Natural killer cell (primary cell): ENCODE measurements around the gene MDK. TPM values are rescaled to one million over a fixed set of nuclear protein-coding genes. Genes with fewer than 3 reads are reported as not detected.
A peak's percentile ranks its signal among the peaks of the same experiment; 100 is the strongest.

ENCODE experiments used
- ATAC-seq, 3 donors: fragments of 150-1000 bp in 2 of 3; fragments of 200-7000 bp in 1 of 3; cut with Tn5 transposase; 1 replicate in 1 of 3; 2 replicates in 2 of 3; pipeline ENCODE4 v1.10.0; 2021; ENCODE audit warnings: mild to moderate bottlenecking in 2 of 3, moderate library complexity in 2 of 3
- DNase-seq, 2 donors: peaks; one replicate each; pipeline versions ENCODE4 v3.0.0 to v3.0.0-alpha.2; 2013 to 2021; ENCODE audit warnings: mixed read lengths in 1 of 2
- H3K27ac ChIP-seq: one replicate; pipeline ENCODE4 v1.5.1; 2013; ENCODE audit warnings: mild to moderate bottlenecking, low read length
- H3K27me3 ChIP-seq: one replicate; pipeline ENCODE4 v1.6.1; 2013; ENCODE audit warnings: low read length; ENCODE audit not compliant: control insufficient read depth, insufficient read depth
- H3K36me3 ChIP-seq: one replicate; pipeline ENCODE4 v1.6.1; 2013; ENCODE audit warnings: low read length; ENCODE audit not compliant: control insufficient read depth, insufficient read depth
- H3K4me1 ChIP-seq: one replicate; pipeline ENCODE4 v1.6.1; 2013; ENCODE audit warnings: low read length; ENCODE audit not compliant: control insufficient read depth, insufficient read depth
- H3K4me3 ChIP-seq: one replicate; pipeline ENCODE4 v1.5.1; 2013; ENCODE audit warnings: low read length
- H3K9me3 ChIP-seq: one replicate; pipeline ENCODE4 v1.6.1; 2013; ENCODE audit warnings: low read length; ENCODE audit not compliant: control insufficient read depth, insufficient read depth
- H3K27ac Mint-ChIP-seq, 2 donors: one replicate each; pipeline ENCODE4 v1.8.0; 2022; ENCODE audit warnings: mild to moderate bottlenecking in 2 of 2, mixed read lengths in 2 of 2, moderate library complexity in 1 of 2
- H3K27me3 Mint-ChIP-seq, 2 donors: one replicate each; pipeline ENCODE4 v1.8.0; 2022; ENCODE audit warnings: low read depth in 2 of 2, mixed read lengths in 2 of 2
- H3K36me3 Mint-ChIP-seq: one replicate; pipeline ENCODE4 v1.8.0; 2022; ENCODE audit warnings: mixed read lengths
- H3K4me1 Mint-ChIP-seq, 2 donors: one replicate each; pipeline ENCODE4 v1.8.0; 2022; ENCODE audit warnings: mixed read lengths in 2 of 2
- H3K4me3 Mint-ChIP-seq: one replicate; pipeline ENCODE4 v1.8.0; 2022; ENCODE audit warnings: mild to moderate bottlenecking, moderate library complexity, mixed read lengths
- H3K9me3 Mint-ChIP-seq, 2 donors: one replicate each; pipeline ENCODE4 v1.8.0; 2022; ENCODE audit warnings: mixed read lengths in 2 of 2
- CTCF ChIP-seq: fragments of 200-600 bp; IDR thresholded peaks from one replicate; pipeline ENCODE4 v1.8.0; 2022; ENCODE audit warnings: antibody characterized with exemption
- WGBS: methylation state at CpG from one replicate; pipeline ENCODE4 v1.1.7; 2013; ENCODE audit warnings: missing lambda C conversion rate; ENCODE audit not compliant: insufficient coverage; 5-methylcytosine and 5-hydroxymethylcytosine counted together
- intact Hi-C: fragments of 100-400 bp; cut with micrococcal nuclease; formaldehyde crosslinking; loops from one replicate; pipeline ENCODE4 v1.14.2; 2022
- total RNA-seq, 4 donors: library from RNA; stranded (reverse); fragments of 120-200 nt in 1 of 4; gene quantifications; one replicate each; pipeline versions ENCODE4 v1.2.3 to v1.2.4, GENCODE V29; 2013 to 2022

Gene MDK
- total RNA-seq, 3 donors from 2014 or later (not counting 1 experiment from before 2014, with no cell fraction given), result 4.5 to 10.6 (median 6.3) TPM

- Mint-ChIP-seq H3K9me3 (no peaks in the 10 kb centered on the region), H3K4me3 (peak overlapping the region; percentile 85), H3K27me3 (peaks cover 0 to 10% of the 10 kb centered on the region in 2 donors), H3K27ac (peak overlapping the region in 1 of 2 donors; percentile 85), H3K36me3 (no peaks in the 10 kb centered on the region), H3K4me1 (peaks cover 13 to 38% of the 10 kb centered on the region in 2 donors)
- H3K4me1 ChIP-seq, result peaks cover 45% of the 10 kb centered on the region
- intact Hi-C loops, result loop anchor here (5.0 kb wide), 1 partner anchor 33 kb away; the partner anchor contains the start of gene DGKZ
- peak overlapping the region; percentile 66 for H3K4me3 ChIP-seq
- H3K27ac ChIP-seq, result peak overlapping the region; percentile 38
- H3K9me3 ChIP-seq, result no peaks in the 10 kb centered on the region
- ATAC-seq (peak; percentile 43 to 56 (median 54)), DNase-seq (peak in 1 of 2 donors; percentile 66)
- H3K36me3 ChIP-seq, result peaks cover 32% of the 10 kb centered on the region
- TF ChIP-seq CTCF, result no peak
- WGBS, result 2% methylated on average over 43 of the region's 45 CpGs
- peaks cover 12% of the 10 kb centered on the region for H3K27me3 ChIP-seq
These were observed 975 bp upstream of the MDK start for GRCh38 chr11:46380340-46381047.

GRCh38 chr11:46381819-46382645 is 563 bp downstream of the MDK start:
- Mint-ChIP-seq H3K9me3 (no peaks in the 10 kb centered on the region), H3K27ac (no peak overlapping the region), H3K4me1 (peaks cover 13 to 44% of the 10 kb centered on the region in 2 donors), H3K27me3 (peaks cover 14 to 24% of the 10 kb centered on the region in 2 donors), H3K36me3 (no peaks in the 10 kb centered on the region), H3K4me3 (peak overlapping the region; percentile 76)
- Histone ChIP-seq H3K27me3 (peaks cover 12% of the 10 kb centered on the region), H3K4me3 (peak overlapping the region; percentile 26), H3K27ac (no peak overlapping the region), H3K9me3 (no peaks in the 10 kb centered on the region), H3K36me3 (peaks cover 18% of the 10 kb centered on the region), H3K4me1 (peaks cover 45% of the 10 kb centered on the region)
- TF ChIP-seq CTCF, result no peak
- WGBS, result 1% methylated on average over 66 of the region's 66 CpGs
- intact Hi-C loops, result loop anchor here (5.0 kb wide), 1 partner anchor 35 kb away; the partner anchor contains the start of gene DGKZ
- DNase-seq (no peak), ATAC-seq (peak in 1 of 3 donors; percentile 4)

- Mint-ChIP-seq H3K27ac (no peak overlapping the region), H3K9me3 (no peaks in the 10 kb centered on the region), H3K27me3 (peaks cover 20 to 28% of the 10 kb centered on the region in 2 donors), H3K4me1 (peaks cover 13 to 45% of the 10 kb centered on the region in 2 donors), H3K4me3 (no peak overlapping the region), H3K36me3 (no peaks in the 10 kb centered on the region)
- TF ChIP-seq CTCF, result no peak
- H3K4me1 ChIP-seq, result peaks cover 49% of the 10 kb centered on the region
- DNase-seq (no peak), ATAC-seq (no peak)
- H3K4me3 ChIP-seq, result no peak overlapping the region
- H3K27me3 ChIP-seq, result peaks cover 19% of the 10 kb centered on the region
- H3K36me3 ChIP-seq, result peaks cover 10% of the 10 kb centered on the region
- intact Hi-C loops, result loop anchor here (5.0 kb wide), 1 partner anchor 36 kb away; the partner anchor contains the start of gene DGKZ
- no peak overlapping the region for H3K27ac ChIP-seq
- 73% methylated on average over 16 of the region's 18 CpGs for whole genome bisulfite sequencing
- H3K9me3 ChIP-seq, result no peaks in the 10 kb centered on the region
These were observed 1.4 kb downstream of the MDK start for GRCh38 chr11:46382646-46383403.
